IPS-20b (cell line): ENCODE measurements around the gene ATP8B3.

Experiments used
- H3K27ac ChIP-seq: one replicate; pipeline ENCODE4 v1.5.1; 2013; ENCODE audit warnings: low read length
- H3K27me3 ChIP-seq: 2 replicates; pipeline ENCODE4 v1.6.1; 2013; ENCODE audit warnings: mild to moderate bottlenecking, low read length, inconsistent platforms; ENCODE audit not compliant: insufficient read depth
- H3K36me3 ChIP-seq: 2 replicates; pipeline ENCODE4 v1.6.1; 2013; ENCODE audit warnings: low read depth, mild to moderate bottlenecking, inconsistent platforms, low read length, moderate library complexity; ENCODE audit not compliant: insufficient read depth
- H3K4me1 ChIP-seq: 2 replicates; pipeline ENCODE4 v1.6.1; 2013; ENCODE audit warnings: mild to moderate bottlenecking, control low read depth, inconsistent platforms, low read length, moderate library complexity; ENCODE audit not compliant: insufficient read depth
- H3K4me3 ChIP-seq: 2 replicates; pipeline ENCODE4 v1.5.1; 2013; ENCODE audit warnings: mild to moderate bottlenecking, low read length, inconsistent platforms
- H3K9ac ChIP-seq: 2 replicates; pipeline ENCODE4 v1.6.1; 2013; ENCODE audit warnings: low read depth, mild to moderate bottlenecking, inconsistent platforms, low read length, moderate library complexity
- H3K9me3 ChIP-seq: 2 replicates; pipeline ENCODE4 v1.6.1; 2013; ENCODE audit warnings: mild to moderate bottlenecking, low read depth, low read length, inconsistent platforms; ENCODE audit not compliant: insufficient read depth

The ATP8B3 gene

DNA sequence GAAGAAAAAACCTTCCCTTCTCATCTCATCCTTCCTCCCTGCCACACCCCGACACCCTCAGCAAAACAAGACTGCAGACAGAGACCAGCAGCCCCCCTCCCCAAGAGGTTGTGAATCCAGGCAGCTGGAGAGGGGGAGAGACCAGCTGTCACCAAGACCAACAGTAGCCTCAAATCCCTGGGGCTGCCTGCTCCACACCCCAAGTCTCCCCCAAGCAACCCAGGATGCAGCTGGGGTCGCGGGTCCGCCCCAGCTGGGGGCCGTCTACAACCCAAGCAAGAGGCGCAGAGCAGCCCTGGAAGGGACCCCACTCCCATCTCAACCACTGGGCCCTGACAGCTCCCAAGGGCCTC is 44.2 kb upstream of the ATP8B3 start:
- no peak overlapping the region; the same call in 1 of the 2 replicates for H3K9ac ChIP-seq
- H3K27ac ChIP-seq, result no peak overlapping the region
- H3K27me3 ChIP-seq, result peaks cover 13% of the 10 kb centered on the region
- peaks cover 40% of the 10 kb centered on the region for H3K4me1 ChIP-seq
- H3K36me3 ChIP-seq, result no peaks in the 10 kb centered on the region
- H3K9me3 ChIP-seq, result no peaks in the 10 kb centered on the region
- peak overlapping the region; percentile 43; the same call in 1 of the 2 replicates for H3K4me3 ChIP-seq

DNA sequence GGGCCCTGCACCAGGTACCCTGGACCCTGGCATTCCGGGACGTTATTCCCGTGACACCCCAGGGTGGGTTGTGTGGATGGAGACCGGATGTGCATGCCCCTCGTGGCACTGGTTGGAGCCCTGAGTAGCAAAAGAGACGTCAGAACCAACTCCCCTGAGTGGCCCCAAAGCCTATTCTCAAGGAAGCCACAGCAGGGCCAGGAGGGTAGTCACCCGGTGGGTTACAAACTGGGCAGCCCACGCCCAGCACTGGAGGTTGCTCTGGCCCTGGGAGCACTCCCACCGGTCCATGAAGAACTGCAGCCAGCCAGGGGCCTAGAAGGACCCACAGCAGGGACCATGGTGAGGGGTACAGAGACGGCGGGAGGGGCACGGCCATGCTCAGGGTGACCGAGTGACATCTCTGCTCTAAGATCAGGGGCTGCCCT is 43.8 kb upstream of the ATP8B3 start:
- Histone ChIP-seq H3K4me1 (peaks cover 36% of the 10 kb centered on the region), H3K9me3 (no peaks in the 10 kb centered on the region), H3K9ac (peak overlapping the region; percentile 39; the same call in 1 of the 2 replicates), H3K4me3 (peak overlapping the region; percentile 42; the same call in 1 of the 2 replicates), H3K27ac (no peak overlapping the region), H3K36me3 (no peaks in the 10 kb centered on the region), H3K27me3 (peaks cover 8% of the 10 kb centered on the region)

DNA sequence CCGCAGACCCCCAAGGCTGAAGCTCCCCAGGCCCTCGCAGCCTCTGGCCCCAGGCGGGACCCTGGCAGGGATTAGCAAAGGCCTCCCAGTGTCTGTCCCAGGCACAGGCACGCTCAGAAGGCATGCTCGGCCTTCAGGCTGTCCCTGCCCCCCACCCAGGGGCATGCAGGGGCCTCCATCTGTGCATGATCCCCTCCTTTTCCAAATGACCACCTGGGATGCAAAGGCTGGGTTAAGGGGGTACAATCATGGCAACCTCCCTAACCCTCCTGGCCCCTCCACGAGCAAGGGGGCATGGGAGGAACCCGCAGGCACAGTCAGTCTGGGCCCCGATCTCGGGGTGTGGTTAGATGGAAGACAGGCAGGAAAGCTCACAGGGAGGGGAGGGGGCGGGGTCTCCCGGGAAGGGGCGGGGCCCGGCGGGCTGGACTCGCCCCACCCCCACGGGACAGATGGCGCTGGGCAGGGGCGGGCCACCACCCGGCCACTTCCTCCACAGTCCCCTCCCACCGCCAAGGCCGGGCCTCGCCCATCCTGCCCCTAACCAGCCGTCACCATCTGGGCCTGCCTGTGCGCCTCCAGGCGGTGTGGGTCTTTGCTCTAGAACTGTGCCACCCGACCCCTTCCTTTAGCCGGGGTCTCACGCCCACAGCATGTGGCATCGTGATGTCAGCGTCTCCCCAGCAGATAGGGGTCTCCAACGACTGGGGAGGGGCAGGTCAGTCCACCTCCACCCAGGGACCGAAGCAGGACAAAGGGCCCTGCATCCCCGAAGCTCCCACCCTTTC is 43.2 kb upstream of the ATP8B3 start:
- Histone ChIP-seq H3K36me3 (no peaks in the 10 kb centered on the region), H3K9me3 (no peaks in the 10 kb centered on the region), H3K27ac (peak overlapping the region; percentile 12), H3K9ac (peak overlapping the region; percentile 46; the same call in 1 of the 2 replicates), H3K4me3 (peak overlapping the region; percentile 54; the same call in 1 of the 2 replicates), H3K27me3 (peaks cover 2% of the 10 kb centered on the region; the same call in 1 of the 2 replicates), H3K4me1 (peaks cover 30% of the 10 kb centered on the region)

DNA sequence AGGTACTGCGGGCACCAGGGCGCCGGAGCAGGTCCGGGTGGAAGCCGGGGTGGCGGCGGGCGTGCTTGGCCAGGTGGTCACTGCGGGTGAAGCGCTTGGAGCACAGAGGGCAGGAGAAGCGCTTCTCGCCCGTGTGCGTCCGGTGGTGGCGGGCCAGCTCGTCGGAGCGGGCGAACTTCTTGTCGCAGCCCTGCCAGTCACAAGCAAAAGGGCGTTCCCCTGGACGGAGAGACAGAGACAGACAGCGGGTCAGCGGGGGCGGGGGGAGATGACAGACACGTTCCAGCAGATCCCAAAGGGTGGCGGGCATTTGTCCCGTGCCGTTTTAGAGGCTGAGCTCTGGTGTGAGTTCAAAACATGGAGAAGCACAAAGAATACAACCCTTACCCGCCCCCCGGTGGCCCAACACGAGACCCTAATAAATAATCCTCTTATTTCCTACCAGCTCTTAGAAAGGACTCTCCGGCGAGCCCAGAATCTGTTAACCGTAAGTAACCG is 42.5 kb upstream of the ATP8B3 start:
- Histone ChIP-seq H3K36me3 (no peaks in the 10 kb centered on the region), H3K9ac (peak overlapping the region; percentile 46; the same call in 1 of the 2 replicates), H3K4me3 (peak overlapping the region; percentile 54; the same call in 1 of the 2 replicates), H3K9me3 (no peaks in the 10 kb centered on the region), H3K27me3 (no peaks in the 10 kb centered on the region), H3K27ac (peak overlapping the region; percentile 12), H3K4me1 (peaks cover 30% of the 10 kb centered on the region)

DNA sequence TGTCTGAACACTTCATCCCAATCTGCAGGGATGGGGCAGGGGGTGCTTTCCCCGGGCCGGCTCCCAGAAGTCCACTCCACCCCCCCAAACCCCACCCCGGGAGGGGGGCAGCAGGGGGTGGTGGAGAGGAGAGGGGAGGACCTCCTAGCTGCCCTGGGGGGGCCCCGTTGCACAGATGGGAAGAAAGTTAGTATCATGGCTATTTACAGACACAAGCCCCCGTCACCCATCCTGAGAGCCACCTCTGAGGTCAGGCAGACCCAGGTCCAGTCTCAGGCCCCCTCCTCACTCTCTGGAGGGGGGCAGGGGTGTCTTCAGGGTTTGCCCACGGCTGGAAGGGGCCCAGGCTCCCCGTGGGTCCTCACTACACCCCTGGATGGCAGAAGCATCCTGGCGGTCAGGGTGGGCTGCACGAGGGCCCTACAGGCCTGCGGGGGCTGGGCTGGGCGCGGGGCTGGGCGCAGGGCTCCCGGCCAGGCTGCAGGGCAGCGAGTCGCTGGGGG is 42.0 kb upstream of the ATP8B3 start:
- Histone ChIP-seq H3K27ac (no peak overlapping the region), H3K9me3 (no peaks in the 10 kb centered on the region), H3K4me3 (no peak overlapping the region), H3K4me1 (peaks cover 29% of the 10 kb centered on the region), H3K27me3 (no peaks in the 10 kb centered on the region), H3K9ac (no peak overlapping the region), H3K36me3 (no peaks in the 10 kb centered on the region)

DNA sequence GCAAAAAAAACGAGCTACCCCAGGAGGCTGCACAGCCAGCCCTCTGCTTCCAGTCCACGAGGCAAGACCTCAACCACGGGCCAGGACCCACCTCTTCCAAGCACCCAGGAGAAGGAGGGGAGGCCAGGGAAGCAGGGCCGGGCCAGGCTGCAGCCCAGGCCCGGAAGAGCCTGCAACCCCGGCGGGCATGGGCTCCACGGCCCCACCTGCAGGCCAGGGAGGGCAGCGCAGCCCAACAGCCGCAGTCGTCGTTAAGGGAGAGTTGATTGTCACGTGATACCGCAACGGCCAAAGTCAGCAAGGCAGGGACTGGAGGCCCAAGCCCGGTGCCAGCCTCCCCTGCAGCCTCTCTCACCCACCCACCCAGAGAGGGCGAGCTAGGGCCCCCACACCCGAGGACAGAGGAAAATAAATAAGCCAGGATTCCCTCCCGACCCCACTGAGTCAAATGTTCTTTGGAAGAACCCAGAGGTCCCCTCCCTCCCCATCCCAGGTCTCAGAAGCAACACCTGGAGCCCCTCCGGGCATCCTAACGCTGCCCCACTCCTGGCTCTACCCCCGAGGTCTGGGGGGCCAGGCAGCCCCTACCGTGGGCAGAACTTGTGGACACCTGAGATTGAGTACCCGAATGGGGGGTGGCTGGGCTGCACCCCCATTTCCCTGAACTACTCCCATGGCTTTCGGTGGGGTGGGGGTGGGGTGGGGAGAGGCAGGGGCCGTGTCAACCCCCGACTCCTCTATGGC is 41.4 kb upstream of the ATP8B3 start:
- Histone ChIP-seq H3K9me3 (no peaks in the 10 kb centered on the region), H3K9ac (no peak overlapping the region), H3K27me3 (no peaks in the 10 kb centered on the region), H3K27ac (no peak overlapping the region), H3K4me3 (no peak overlapping the region), H3K36me3 (no peaks in the 10 kb centered on the region), H3K4me1 (peaks cover 25% of the 10 kb centered on the region)

DNA sequence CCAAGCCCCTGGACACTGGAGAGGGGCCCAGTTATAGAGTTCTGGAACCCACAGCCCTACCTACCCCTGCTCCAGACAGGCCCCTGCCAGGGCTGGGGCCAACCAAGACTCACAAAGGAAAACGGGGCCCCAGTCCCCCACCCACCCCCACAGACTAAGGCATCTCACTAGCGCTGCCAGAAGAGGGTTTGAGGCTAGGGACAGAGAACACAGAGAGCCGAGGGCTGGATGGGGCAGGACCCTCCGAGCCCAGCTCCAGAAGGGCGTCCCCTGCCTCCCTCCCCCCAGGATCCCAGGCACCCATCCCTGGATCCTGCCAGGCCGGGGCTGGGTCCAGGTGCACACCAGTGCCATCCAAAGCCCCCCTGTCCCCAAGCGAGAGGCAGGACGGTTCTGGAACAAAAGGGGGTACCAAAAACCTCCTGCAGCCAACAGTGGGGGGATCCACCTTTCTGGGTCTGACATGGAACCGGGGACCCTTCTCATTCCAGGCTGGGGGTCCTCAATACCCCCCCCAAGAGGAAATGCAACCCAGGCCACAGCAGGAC is 40.6 kb upstream of the ATP8B3 start:
- peaks cover 17% of the 10 kb centered on the region for H3K4me1 ChIP-seq
- no peaks in the 10 kb centered on the region for H3K36me3 ChIP-seq
- H3K27me3 ChIP-seq, result no peaks in the 10 kb centered on the region
- no peak overlapping the region for H3K27ac ChIP-seq
- no peak overlapping the region for H3K9ac ChIP-seq
- no peak overlapping the region for H3K4me3 ChIP-seq
- no peaks in the 10 kb centered on the region for H3K9me3 ChIP-seq

DNA sequence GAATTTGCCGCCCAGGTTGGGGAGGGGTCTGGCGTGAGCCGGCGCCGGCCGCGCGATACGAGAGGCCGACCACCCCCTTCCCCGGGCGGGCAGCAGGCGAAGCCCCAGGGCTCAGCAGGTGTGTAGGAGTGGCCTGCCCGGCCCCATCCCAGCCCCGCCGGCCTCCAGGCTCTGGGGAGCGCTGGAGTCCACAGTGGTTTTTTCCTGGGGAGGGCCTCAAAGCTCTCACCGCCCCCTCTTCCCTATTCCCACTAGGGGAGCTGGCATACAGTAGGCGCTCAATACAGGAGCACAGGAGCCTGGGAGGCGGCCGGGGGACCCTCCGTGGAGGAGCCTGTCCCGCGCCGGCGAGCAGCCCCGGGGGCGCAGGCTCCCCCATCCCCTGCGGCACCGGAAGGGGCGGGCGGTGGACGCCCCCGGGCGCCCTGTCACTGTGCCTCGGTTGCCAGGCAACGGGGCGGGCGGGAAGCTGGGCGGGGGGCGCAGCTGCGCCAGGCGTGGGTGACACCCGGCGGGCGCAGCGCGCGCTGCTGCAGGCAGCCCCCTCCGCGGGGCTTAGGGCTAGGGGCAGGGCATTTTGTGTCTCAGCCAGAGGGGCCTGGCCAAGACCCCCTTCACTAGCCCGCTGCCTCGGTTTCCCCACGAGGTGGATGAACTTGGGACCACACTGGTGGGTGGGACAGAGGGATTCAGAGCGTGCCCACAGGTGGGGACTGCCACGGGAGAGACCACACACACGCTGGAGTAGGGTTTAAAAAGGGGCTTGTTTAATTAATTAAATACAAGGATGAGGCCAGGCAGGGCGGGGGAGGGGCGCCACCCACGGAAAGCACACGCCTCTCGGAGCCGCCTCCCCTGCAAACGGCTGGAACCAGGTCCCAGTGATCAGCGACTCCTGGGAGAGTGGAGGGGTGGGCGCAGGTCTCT is 39.8 kb upstream of the ATP8B3 start:
- Histone ChIP-seq H3K9me3 (no peaks in the 10 kb centered on the region), H3K36me3 (no peaks in the 10 kb centered on the region), H3K4me1 (peaks cover 18% of the 10 kb centered on the region), H3K27me3 (no peaks in the 10 kb centered on the region), H3K4me3 (no peak overlapping the region), H3K27ac (no peak overlapping the region), H3K9ac (no peak overlapping the region)

DNA sequence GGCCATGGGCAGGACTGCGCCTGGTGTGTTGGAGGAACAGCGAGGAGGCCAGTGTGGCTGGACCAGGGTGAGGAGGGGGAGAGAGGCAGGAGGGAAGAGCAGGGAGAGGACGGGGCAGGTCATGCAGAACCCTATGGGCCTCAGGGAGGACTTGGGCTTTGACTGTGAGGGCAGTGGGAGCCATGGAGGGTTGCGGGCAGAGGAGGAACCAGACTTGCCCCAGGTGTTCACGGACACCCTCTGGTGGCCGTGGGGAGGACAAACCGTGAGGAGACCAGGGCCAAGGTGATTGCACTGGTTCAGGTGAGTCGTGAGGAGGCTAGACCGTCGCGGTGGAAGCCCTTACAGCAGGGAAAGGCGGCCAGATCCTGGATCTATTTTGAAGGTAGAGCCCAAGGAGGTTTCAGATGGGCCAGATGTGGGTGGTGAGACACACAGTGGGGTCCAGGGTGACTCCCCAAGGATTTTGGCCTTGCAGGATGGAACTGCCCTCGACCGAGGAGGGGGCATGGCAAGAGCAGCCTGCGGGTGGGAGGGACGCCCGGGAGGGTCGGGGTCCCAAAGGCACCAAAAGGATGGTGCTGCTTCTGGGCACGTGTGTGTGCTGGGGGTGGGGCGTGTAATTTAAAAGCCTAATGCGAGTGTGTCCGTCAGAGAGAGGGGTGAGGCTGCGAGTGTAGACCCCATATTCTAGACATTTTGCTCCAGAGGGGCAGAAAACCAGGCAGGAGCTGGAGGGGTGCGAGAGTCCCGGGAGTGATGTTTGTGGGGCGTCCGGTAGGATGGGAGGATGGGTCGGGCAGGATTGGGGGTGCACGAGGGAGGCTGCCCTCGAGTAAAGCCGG is 39.0 kb upstream of the ATP8B3 start:
- Histone ChIP-seq H3K9ac (no peak overlapping the region), H3K4me1 (peaks cover 14% of the 10 kb centered on the region), H3K27me3 (no peaks in the 10 kb centered on the region), H3K27ac (no peak overlapping the region), H3K4me3 (no peak overlapping the region), H3K9me3 (no peaks in the 10 kb centered on the region), H3K36me3 (no peaks in the 10 kb centered on the region)

DNA sequence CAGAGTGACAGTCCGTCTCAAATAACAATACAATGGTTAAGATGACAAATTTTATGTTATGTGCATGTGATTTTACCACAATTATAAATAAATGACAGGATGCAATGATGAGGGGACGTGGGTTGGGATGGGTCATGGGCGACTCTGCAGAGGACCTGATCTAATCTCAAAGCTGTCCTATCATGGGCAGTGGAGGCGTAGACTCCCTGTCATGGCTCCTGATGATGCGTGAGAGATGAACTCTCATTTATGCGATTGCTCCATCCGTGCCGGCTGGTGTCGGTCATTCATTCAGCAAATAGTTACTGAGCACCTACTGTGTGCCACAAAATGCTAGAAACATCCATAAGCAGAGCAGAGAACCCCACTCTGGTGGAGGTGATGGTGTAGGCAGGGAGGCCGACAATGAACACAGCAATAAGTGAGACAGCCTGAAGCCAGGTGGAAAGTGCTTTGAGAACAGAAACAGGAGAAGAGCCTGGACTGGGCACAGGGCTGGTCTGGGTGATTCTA is 37.9 kb upstream of the ATP8B3 start:
- Histone ChIP-seq H3K4me1 (peaks cover 7% of the 10 kb centered on the region; the same call in 1 of the 2 replicates), H3K9me3 (no peaks in the 10 kb centered on the region), H3K27me3 (no peaks in the 10 kb centered on the region), H3K4me3 (no peak overlapping the region), H3K9ac (no peak overlapping the region), H3K36me3 (no peaks in the 10 kb centered on the region), H3K27ac (no peak overlapping the region)
